H9 (cell line): ENCODE data around the gene SMAD3. TPM values are rescaled to one million over a fixed set of nuclear protein-coding genes. Genes with fewer than 3 reads are reported as not detected.

ENCODE experiments used
- DNase-seq: peaks from one replicate; pipeline ENCODE4 v3.0.0-alpha.2; 2017
- H2AFZ ChIP-seq: one replicate; pipeline ENCODE4 v1.6.1; 2013; ENCODE audit warnings: mild to moderate bottlenecking, low read length, control low read depth, moderate library complexity
- H2AK5ac ChIP-seq: 2 replicates; pipeline ENCODE4 v1.6.1; 2013; ENCODE audit warnings: low read length, control low read depth, mixed read lengths; ENCODE audit not compliant: insufficient read length
- H2BK120ac ChIP-seq: one replicate; pipeline ENCODE4 v1.6.1; 2013; ENCODE audit warnings: low read depth, mild to moderate bottlenecking, low read length, control low read depth, inconsistent platforms; ENCODE audit not compliant: poor library complexity, severe bottlenecking
- H2BK12ac ChIP-seq: 2 replicates; pipeline ENCODE4 v1.6.1; 2013; ENCODE audit warnings: low read length, control low read depth, mixed read lengths, low read depth; ENCODE audit not compliant: insufficient read length
- H2BK15ac ChIP-seq: 2 replicates; pipeline ENCODE4 v1.6.1; 2013; ENCODE audit warnings: low read depth, low read length, control low read depth
- H2BK20ac ChIP-seq: one replicate; pipeline ENCODE4 v1.6.1; 2013; ENCODE audit warnings: low read depth, mild to moderate bottlenecking, low read length, control low read depth, inconsistent platforms; ENCODE audit not compliant: poor library complexity, severe bottlenecking
- H2BK5ac ChIP-seq: 2 replicates; pipeline ENCODE4 v1.6.1; 2013; ENCODE audit warnings: low read length, control low read depth, mixed read lengths; ENCODE audit not compliant: insufficient read length
- H3K14ac ChIP-seq: 2 replicates; pipeline ENCODE4 v1.6.1; 2013; ENCODE audit warnings: low read length, control low read depth; ENCODE audit not compliant: insufficient read depth
- H3K18ac ChIP-seq: 2 replicates; pipeline ENCODE4 v1.6.1; 2013; ENCODE audit warnings: low read depth, mild to moderate bottlenecking, mixed read lengths, low read length, control low read depth; ENCODE audit not compliant: insufficient read length
- H3K23ac ChIP-seq: 2 replicates; pipeline ENCODE4 v1.6.1; 2013; ENCODE audit warnings: low read length, control low read depth, mixed read lengths, low read depth; ENCODE audit not compliant: insufficient read length
- H3K23me2 ChIP-seq: 2 replicates; pipeline ENCODE4 v1.6.1; 2013; ENCODE audit warnings: low read depth, mild to moderate bottlenecking, mixed read lengths, low read length, control low read depth; ENCODE audit not compliant: insufficient read length, poor library complexity, severe bottlenecking
- H3K27ac ChIP-seq: 2 replicates; pipeline ENCODE4 v1.5.1; 2013; ENCODE audit warnings: low read length, control low read depth, mixed read lengths, low read depth; ENCODE audit not compliant: insufficient read length
- H3K27me3 ChIP-seq: 2 replicates; pipeline ENCODE4 v1.6.1; 2013; ENCODE audit warnings: low read length, control low read depth, inconsistent platforms; ENCODE audit not compliant: insufficient read depth
- H3K4ac ChIP-seq: 2 replicates; pipeline ENCODE4 v1.6.1; 2013; ENCODE audit warnings: low read depth, mild to moderate bottlenecking, control low read depth, inconsistent platforms, low read length, moderate library complexity
- H3K4me1 ChIP-seq: 2 replicates; pipeline ENCODE4 v1.6.1; 2013; ENCODE audit warnings: low read length, control low read depth, inconsistent platforms; ENCODE audit not compliant: insufficient read depth
- H3K4me2 ChIP-seq: 2 replicates; pipeline ENCODE4 v1.6.1; 2013; ENCODE audit warnings: low read length, control low read depth, mixed read lengths; ENCODE audit not compliant: insufficient read length, insufficient read depth
- H3K56ac ChIP-seq: 2 replicates; pipeline ENCODE4 v1.6.1; 2013; ENCODE audit warnings: low read depth, mild to moderate bottlenecking, mixed read lengths, low read length, control low read depth; ENCODE audit not compliant: insufficient read length
- H3K79me1 ChIP-seq: 2 replicates; pipeline ENCODE4 v1.6.1; 2013; ENCODE audit warnings: low read depth, mild to moderate bottlenecking, moderate library complexity, low read length, control low read depth, inconsistent platforms; ENCODE audit not compliant: insufficient read depth, poor library complexity, severe bottlenecking
- H3K79me2 ChIP-seq: 2 replicates; pipeline ENCODE4 v1.6.1; 2013; ENCODE audit warnings: low read length, control low read depth, inconsistent platforms; ENCODE audit not compliant: insufficient read depth
- H3K9ac ChIP-seq: 2 replicates; pipeline ENCODE4 v1.6.1; 2013; ENCODE audit warnings: low read length, control low read depth, mixed read lengths; ENCODE audit not compliant: insufficient read length; ENCODE audit errors: extremely low read depth
- H3K9me3 ChIP-seq: one replicate; pipeline ENCODE4 v1.6.1; 2013; ENCODE audit warnings: low read depth, low read length, inconsistent platforms; ENCODE audit not compliant: control insufficient read depth
- H3T11ph ChIP-seq: one replicate; pipeline ENCODE4 v1.6.1; 2013; ENCODE audit warnings: mild to moderate bottlenecking, low read length, control low read depth, inconsistent platforms
- H4K20me1 ChIP-seq: one replicate; pipeline ENCODE4 v1.6.1; 2013; ENCODE audit not compliant: control insufficient read depth, insufficient read length, insufficient read depth
- H4K5ac ChIP-seq: 2 replicates; pipeline ENCODE4 v1.6.1; 2013; ENCODE audit warnings: low read depth, mild to moderate bottlenecking, mixed read lengths, low read length, control low read depth; ENCODE audit not compliant: insufficient read length
- H4K8ac ChIP-seq: replicated peaks from 2 replicates; pipeline ENCODE4 v1.6.1; 2013; ENCODE audit warnings: low read length, control low read depth, mixed read lengths, low read depth; ENCODE audit not compliant: insufficient read length
- H4K91ac ChIP-seq: 2 replicates; pipeline ENCODE4 v1.6.1; 2013; ENCODE audit warnings: low read depth, mild to moderate bottlenecking, moderate library complexity, mixed read lengths, low read length, control low read depth; ENCODE audit not compliant: insufficient read length
- H3K27ac Mint-ChIP-seq, 3 experiments: 2 replicates in 2 of 3; 3 replicates in 1 of 3; pipeline ENCODE4 v1.8.0; 2020 to 2021; ENCODE audit warnings: mixed read lengths in 3 of 3, mild to moderate bottlenecking in 1 of 3, moderate library complexity in 1 of 3
- H3K27me3 Mint-ChIP-seq: 2 replicates; pipeline ENCODE4 v1.8.0; 2021; ENCODE audit warnings: low read depth, mild to moderate bottlenecking, moderate library complexity, mixed read lengths
- H3K36me3 Mint-ChIP-seq, 3 experiments: 2 replicates in 2 of 3; 3 replicates in 1 of 3; pipeline ENCODE4 v1.8.0; 2020 to 2021; ENCODE audit warnings: low read depth in 3 of 3, mixed read lengths in 3 of 3; ENCODE audit not compliant: insufficient read depth in 1 of 3
- H3K4me1 Mint-ChIP-seq, 2 experiments: 2 replicates each; pipeline ENCODE4 v1.8.0; 2020; ENCODE audit warnings: mixed read lengths in 2 of 2
- H3K4me3 Mint-ChIP-seq, 2 experiments: 2 replicates in 1 of 2; 3 replicates in 1 of 2; pipeline ENCODE4 v1.8.0; 2020 to 2021; ENCODE audit warnings: mild to moderate bottlenecking in 2 of 2, mixed read lengths in 2 of 2, moderate library complexity in 1 of 2
- H3K9me3 Mint-ChIP-seq, 2 experiments: 2 replicates in 1 of 2; 3 replicates in 1 of 2; pipeline ENCODE4 v1.8.0; 2020; ENCODE audit warnings: mild to moderate bottlenecking in 2 of 2, mixed read lengths in 2 of 2, moderate library complexity in 1 of 2
- WGBS: extraction: QIAGEN DNeasy Blood & Tissue Kit; methylation state at CpG from one replicate; pipeline ENCODE4 v1.1.7; 2013; ENCODE audit warnings: missing lambda C conversion rate, low lambda C conversion rate, mixed read lengths; ENCODE audit not compliant: insufficient read length; ENCODE audit errors: extremely low coverage; 5-methylcytosine and 5-hydroxymethylcytosine counted together
- total RNA-seq: library from RNA; stranded (reverse); gene quantifications from 2 replicates; pipeline ENCODE4 v1.2.1, GENCODE V29; 2021
- TF ChIP-seq, protein P1 (sequence below): fragments of 200-600 bp; sonication (generic); conservative IDR thresholded peaks from 3 replicates; pipeline ENCODE4 v1.8.0; 2021; ENCODE audit warnings: antibody characterized with exemption, mild to moderate bottlenecking

SMAD3 gene
- total RNA-seq, 1 experiment from 2014 or later, result 26.7 TPM

DNA sequence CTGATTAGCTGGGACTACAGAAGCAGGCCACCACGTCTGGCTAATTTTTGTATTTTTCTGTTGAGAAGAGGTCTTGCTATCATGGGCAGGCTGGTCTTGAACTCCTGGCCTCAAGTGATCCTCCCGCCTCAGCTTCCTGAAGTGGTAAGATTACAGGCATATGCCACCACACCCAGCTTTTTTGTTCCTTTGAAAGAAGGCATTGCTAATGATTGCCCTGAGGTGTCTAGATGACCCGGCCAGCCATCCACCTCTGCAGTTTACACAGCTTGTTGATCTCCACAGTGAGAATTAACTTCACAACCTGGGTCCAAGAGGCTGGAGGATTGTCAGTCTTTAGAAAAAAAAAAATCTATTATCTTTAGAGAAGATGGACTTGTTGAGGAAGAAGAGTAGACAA lies 58.7 kb downstream of the SMAD3 start:
- Histone ChIP-seq H3K9ac (no peak overlapping the region), H3K4ac (no peak overlapping the region), H4K91ac (no peak overlapping the region), H3K27ac (no peak overlapping the region), H3K9me3 (no peaks in the 10 kb centered on the region), H3K23ac (no peak overlapping the region), H3K18ac (no peak overlapping the region), H3K4me2 (no peak overlapping the region), H2AFZ (no peak overlapping the region), H2BK20ac (no peak overlapping the region), H4K5ac (no peak overlapping the region), H3K56ac (no peak overlapping the region), H2BK120ac (no peak overlapping the region), H2BK15ac (no peak overlapping the region), H2AK5ac (no peak overlapping the region), H4K8ac (no peak overlapping the region), H2BK12ac (no peak overlapping the region), H3K23me2 (no peaks in the 10 kb centered on the region), H3K79me1 (no peaks in the 10 kb centered on the region), H3K14ac (no peak overlapping the region), H3K27me3 (no peaks in the 10 kb centered on the region), H3T11ph (no peak overlapping the region), H3K79me2 (no peaks in the 10 kb centered on the region; the same call in 1 of the 2 replicates), H4K20me1 (no peaks in the 10 kb centered on the region), H2BK5ac (no peak overlapping the region), H3K4me1 (peaks cover 2% of the 10 kb centered on the region; the same call in 1 of the 2 replicates)
- H3K27me3 Mint-ChIP-seq, result no peaks in the 10 kb centered on the region
- peaks cover 22 to 35% of the 10 kb centered on the region in 2 experiments for H3K4me1 Mint-ChIP-seq
- TF ChIP-seq, protein P1, sequence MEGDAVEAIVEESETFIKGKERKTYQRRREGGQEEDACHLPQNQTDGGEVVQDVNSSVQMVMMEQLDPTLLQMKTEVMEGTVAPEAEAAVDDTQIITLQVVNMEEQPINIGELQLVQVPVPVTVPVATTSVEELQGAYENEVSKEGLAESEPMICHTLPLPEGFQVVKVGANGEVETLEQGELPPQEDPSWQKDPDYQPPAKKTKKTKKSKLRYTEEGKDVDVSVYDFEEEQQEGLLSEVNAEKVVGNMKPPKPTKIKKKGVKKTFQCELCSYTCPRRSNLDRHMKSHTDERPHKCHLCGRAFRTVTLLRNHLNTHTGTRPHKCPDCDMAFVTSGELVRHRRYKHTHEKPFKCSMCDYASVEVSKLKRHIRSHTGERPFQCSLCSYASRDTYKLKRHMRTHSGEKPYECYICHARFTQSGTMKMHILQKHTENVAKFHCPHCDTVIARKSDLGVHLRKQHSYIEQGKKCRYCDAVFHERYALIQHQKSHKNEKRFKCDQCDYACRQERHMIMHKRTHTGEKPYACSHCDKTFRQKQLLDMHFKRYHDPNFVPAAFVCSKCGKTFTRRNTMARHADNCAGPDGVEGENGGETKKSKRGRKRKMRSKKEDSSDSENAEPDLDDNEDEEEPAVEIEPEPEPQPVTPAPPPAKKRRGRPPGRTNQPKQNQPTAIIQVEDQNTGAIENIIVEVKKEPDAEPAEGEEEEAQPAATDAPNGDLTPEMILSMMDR, result no peak
- no peak overlapping the region for H3K4me3 Mint-ChIP-seq
- peaks cover 0 to 5% (median 0%) of the 10 kb centered on the region in 3 experiments; a peak in 1 of 7 replicates for H3K36me3 Mint-ChIP-seq
- H3K27ac Mint-ChIP-seq, result no peak overlapping the region
- no peak for DNase-seq
- no peaks in the 10 kb centered on the region for H3K9me3 Mint-ChIP-seq
- WGBS, result no CpG with 5 or more reads among the region's 3 CpGs
